ENCODE measurements around the gene BTBD16. TPM values are rescaled to one million over a fixed set of nuclear protein-coding genes. Genes with fewer than 3 reads are reported as not detected.

The BTBD16 gene
- total RNA-seq, 1 experiment from 2014 or later = not detected

- H3K4me3 Mint-ChIP-seq = no peak overlapping the region
- no peak overlapping the region for H2BK120ac ChIP-seq (ENCODE audit: low read depth, low read length, poor library complexity, severe bottlenecking)
- H3K79me2 ChIP-seq (ENCODE audit: insufficient read depth, low read length) = no peaks in the 10 kb centered on the region
- no peak overlapping the region for H3K27ac Mint-ChIP-seq
- H3K9me3 ChIP-seq (ENCODE audit: control insufficient read depth, low read depth, low read length) = no peaks in the 10 kb centered on the region
- H4K8ac ChIP-seq (replicated peaks; ENCODE audit: insufficient read length, low read depth, low read length) = no peak overlapping the region
- no peaks in the 10 kb centered on the region for H3K27me3 Mint-ChIP-seq (ENCODE audit: low read depth)
- H3K9me3 Mint-ChIP-seq = no peaks in the 10 kb centered on the region
- no peak overlapping the region for H2BK5ac ChIP-seq (ENCODE audit: insufficient read length, low read length)
- H2AK5ac ChIP-seq (ENCODE audit: insufficient read length, low read length) = no peak overlapping the region
- no CpG with 5 or more reads among the region's 6 CpGs for WGBS (ENCODE audit: extremely low coverage, insufficient read length, low lambda C conversion rate)
- H3K23ac ChIP-seq (ENCODE audit: insufficient read length, low read depth, low read length) = no peak overlapping the region
- no peak for DNase-seq
- no peak overlapping the region for H3K9ac ChIP-seq (ENCODE audit: extremely low read depth, insufficient read length, low read length)
- H3K4me1 ChIP-seq (ENCODE audit: insufficient read depth, low read length) = no peaks in the 10 kb centered on the region
- no peak overlapping the region for H3K18ac ChIP-seq (ENCODE audit: insufficient read length, low read depth, low read length)
- H3K56ac ChIP-seq (ENCODE audit: insufficient read length, low read depth, low read length) = no peak overlapping the region
- H3K27me3 ChIP-seq (ENCODE audit: insufficient read depth, low read length) = no peaks in the 10 kb centered on the region
- no peak overlapping the region for H3K27ac ChIP-seq (ENCODE audit: insufficient read length, low read depth, low read length)
- H3T11ph ChIP-seq (ENCODE audit: low read length) = no peak overlapping the region
- H3K4me2 ChIP-seq (ENCODE audit: insufficient read depth, insufficient read length, low read length) = no peak overlapping the region
- no peak overlapping the region for H4K5ac ChIP-seq (ENCODE audit: insufficient read length, low read depth, low read length)
- H3K79me1 ChIP-seq (ENCODE audit: insufficient read depth, low read depth, low read length, poor library complexity, severe bottlenecking) = no peaks in the 10 kb centered on the region
- no peak overlapping the region for H2AFZ ChIP-seq (ENCODE audit: low read length)
- no peak overlapping the region for H2BK15ac ChIP-seq (ENCODE audit: low read depth, low read length)
- no peaks in the 10 kb centered on the region for H4K20me1 ChIP-seq (ENCODE audit: control insufficient read depth, insufficient read depth, insufficient read length)
- no peak overlapping the region for H2BK12ac ChIP-seq (ENCODE audit: insufficient read length, low read depth, low read length)
- H3K14ac ChIP-seq (ENCODE audit: insufficient read depth, low read length) = no peak overlapping the region
- peaks cover 6 to 11% of the 10 kb centered on the region in 2 experiments for H3K4me1 Mint-ChIP-seq
- no peaks in the 10 kb centered on the region for H3K23me2 ChIP-seq (ENCODE audit: insufficient read length, low read depth, low read length, poor library complexity, severe bottlenecking)
- no peak overlapping the region for H4K91ac ChIP-seq (ENCODE audit: insufficient read length, low read depth, low read length)
- no peak overlapping the region for H3K4ac ChIP-seq (ENCODE audit: low read depth, low read length)
- H2BK20ac ChIP-seq (ENCODE audit: low read depth, low read length, poor library complexity, severe bottlenecking) = no peak overlapping the region
- TF ChIP-seq CTCF (conservative IDR thresholded peaks at IDR 0.05) = no peak
- H3K36me3 Mint-ChIP-seq (ENCODE audit: insufficient read depth in 1 of 3, low read depth in 3 of 3) = peaks cover 35 to 65% (median 53%) of the 10 kb centered on the region in 3 experiments; a peak in 6 of 7 replicates
These were observed 30.7 kb upstream of the BTBD16 start for GRCh38 chr10:122240401-122240800.
